GM12872 (cell line): ENCODE data around the gene PTK7.

ENCODE experiments used
- TF ChIP-seq, protein P1 (sequence below): IDR thresholded peaks from 3 replicates; pipeline ENCODE4 v1.5.1; 2011; ENCODE audit warnings: low read depth, mild to moderate bottlenecking, low read length, moderate library complexity; ENCODE audit not compliant: insufficient read depth

The PTK7 gene

DNA sequence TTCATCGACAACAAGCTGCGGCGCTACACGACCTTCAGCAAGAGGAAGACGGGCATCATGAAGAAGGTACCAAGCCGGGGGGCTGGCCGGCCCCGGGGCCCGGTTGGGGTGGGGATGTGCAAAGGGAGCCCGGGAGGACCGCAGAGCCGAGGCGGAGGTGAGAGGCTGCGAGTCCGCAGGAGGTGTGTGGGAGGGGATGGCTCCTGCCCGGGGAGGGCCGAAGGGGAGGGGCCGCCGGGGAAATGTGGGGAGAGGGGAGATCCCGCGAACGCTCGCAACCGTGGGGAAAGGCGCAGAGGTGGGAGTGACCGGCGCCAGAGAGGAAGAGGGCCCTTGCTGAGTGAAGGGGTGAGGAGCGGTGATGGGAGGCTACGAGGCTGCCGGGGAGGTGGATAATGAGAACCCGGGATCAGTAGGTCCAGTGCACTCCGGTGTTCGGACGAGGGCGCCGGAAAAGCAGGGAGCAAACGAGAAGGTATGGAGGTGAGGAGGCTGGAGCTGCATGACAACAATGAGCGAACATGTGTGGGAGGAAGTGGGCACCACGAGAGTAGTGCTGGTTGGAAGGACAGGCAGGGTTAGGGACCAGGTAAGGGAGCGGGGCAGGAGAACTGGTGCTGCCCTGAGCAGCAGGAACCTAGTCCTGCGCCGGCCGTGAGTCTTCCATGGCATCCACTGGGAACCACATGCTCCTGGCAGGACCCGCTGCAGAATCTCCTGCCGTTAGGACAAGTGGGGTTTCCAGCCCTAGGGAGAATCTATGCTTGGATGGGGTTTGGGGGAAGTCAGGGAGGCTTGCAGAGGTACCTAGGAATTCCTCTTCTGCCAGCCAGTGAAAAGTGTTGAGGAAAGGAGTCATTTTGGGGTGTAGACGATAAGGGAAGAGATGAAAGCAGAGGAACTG lies 96.2 kb downstream of the PTK7 start:
- TF ChIP-seq, protein P1, sequence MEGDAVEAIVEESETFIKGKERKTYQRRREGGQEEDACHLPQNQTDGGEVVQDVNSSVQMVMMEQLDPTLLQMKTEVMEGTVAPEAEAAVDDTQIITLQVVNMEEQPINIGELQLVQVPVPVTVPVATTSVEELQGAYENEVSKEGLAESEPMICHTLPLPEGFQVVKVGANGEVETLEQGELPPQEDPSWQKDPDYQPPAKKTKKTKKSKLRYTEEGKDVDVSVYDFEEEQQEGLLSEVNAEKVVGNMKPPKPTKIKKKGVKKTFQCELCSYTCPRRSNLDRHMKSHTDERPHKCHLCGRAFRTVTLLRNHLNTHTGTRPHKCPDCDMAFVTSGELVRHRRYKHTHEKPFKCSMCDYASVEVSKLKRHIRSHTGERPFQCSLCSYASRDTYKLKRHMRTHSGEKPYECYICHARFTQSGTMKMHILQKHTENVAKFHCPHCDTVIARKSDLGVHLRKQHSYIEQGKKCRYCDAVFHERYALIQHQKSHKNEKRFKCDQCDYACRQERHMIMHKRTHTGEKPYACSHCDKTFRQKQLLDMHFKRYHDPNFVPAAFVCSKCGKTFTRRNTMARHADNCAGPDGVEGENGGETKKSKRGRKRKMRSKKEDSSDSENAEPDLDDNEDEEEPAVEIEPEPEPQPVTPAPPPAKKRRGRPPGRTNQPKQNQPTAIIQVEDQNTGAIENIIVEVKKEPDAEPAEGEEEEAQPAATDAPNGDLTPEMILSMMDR: no peak

DNA sequence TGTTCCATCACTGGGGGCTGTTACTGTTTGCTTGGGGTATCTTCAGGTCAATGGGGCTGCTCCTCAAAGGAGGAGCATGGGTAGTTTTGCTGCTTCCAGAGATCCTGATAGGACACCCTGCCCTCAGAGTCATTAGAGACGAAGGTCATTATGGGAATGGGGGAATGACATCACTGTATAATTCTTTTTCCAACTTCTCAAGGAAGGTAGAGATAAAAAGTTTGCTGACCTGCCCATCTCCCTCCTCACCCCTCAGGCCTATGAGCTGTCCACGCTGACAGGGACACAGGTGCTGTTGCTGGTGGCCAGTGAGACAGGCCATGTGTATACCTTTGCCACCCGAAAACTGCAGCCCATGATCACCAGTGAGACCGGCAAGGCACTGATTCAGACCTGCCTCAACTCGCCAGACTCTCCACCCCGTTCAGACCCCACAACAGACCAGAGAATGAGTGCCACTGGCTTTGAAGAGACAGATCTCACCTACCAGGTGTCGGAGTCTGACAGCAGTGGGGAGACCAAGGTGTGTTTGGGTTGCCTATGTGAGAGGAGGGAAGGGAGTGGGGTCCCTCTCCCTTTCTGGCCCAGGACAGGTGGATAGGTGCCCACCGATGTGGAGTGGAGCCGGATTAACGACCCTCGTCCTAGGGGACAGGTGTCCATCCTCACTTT lies 97.6 kb downstream of the PTK7 start:
- TF ChIP-seq, protein P1: no peak

DNA sequence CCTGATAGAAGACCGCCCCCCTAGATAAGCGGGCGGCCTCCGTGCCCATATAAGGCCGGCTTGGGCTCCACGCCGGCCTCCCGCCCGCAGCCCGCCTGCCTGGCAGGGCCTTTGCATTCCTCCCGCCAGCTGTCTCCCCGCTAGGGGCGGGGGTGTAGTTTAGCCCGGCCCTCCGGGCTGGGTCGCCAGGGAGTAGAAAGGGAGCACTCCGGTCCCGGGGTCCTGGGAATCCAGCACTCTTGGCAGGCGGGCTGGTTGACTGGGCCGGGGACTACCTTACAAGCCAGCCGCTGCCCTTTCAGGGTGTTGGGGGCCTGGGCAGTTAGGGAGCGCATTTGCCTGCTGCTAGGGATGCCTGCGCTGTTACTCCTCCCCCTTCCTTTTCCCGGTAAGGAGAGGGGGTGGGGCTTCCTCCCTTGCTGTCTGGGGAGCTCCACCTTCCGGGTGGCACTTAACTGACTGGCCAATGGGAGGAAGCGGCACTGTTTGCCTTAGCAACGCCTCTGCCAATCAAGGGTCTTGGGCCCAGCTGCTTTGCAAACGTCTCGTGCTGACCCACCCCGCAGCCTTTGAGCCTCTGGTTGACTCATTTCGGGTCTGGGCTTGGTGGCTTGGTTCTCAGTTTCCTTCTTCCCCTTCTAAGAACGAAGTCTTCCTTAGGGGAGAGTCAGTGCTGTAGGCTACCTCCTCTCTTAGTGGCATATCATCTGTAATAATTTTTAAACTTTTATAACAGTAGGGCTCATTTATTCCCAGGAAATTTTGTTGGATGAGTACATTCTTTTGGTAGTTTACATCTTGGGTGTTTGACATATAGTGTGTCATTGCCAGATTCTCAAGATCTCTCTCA lies 98.4 kb downstream of the PTK7 start:
- TF ChIP-seq, protein P1: no peak

DNA sequence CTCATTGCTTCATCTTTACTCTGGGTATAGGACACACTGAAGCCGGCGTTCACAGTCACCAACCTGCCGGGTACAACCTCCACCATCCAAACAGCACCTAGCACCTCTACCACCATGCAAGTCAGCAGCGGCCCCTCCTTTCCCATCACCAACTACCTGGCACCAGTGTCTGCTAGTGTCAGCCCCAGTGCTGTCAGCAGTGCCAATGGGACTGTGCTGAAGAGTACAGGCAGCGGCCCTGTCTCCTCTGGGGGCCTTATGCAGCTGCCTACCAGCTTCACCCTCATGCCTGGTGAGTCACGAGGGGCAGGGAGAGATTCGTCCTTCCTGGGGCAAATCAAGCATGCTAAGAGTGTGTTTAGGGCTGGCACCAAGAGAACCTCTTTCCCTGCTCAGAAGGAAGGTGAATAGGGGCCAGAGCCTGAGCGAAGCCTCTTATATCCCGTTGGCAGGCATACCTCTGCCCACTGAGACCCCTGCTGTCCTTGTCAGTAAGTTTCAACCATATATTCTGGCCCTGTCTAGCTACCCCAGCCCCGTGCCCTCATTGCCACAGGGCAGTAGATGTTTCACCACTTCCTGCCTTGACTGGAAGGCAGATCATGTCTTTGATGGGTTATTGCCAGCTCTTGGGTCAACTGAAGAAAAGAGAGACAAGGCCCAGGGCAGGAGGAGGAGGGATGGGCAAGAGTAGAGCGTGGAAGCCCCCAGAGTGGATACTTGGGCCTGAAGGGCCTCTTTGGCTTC lies 99.7 kb downstream of the PTK7 start:
- TF ChIP-seq, protein P1: no peak

DNA sequence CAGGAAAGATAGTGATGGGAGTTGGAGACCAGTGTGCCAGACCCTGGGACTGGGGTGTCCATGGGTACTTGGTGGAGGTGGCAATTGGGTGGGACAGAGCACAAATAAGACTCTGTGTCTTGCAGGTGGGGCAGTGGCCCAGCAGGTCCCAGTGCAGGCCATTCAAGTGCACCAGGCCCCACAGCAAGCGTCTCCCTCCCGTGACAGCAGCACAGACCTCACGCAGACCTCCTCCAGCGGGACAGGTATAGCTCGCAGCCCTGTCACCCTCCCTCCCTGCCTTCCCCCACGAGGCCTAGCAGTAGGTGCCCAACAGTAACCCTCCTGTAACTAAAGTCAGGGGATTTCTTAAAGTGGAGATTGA lies 100.3 kb downstream of the PTK7 start:
- TF ChIP-seq, protein P1: no peak

DNA sequence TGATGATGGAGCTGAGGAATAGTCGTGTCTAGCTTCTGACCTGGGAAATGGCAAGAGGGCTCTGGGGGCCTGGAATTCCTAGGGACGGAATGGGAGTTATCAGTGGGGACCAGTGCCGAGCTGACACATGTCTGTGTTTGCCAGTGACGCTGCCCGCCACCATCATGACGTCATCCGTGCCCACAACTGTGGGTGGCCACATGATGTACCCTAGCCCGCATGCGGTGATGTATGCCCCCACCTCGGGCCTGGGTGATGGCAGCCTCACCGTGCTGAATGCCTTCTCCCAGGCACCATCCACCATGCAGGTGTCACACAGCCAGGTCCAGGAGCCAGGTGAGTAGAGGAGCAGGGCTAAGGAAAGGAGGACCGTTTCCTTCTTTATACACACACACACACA lies 102.0 kb downstream of the PTK7 start:
- TF ChIP-seq, protein P1: no peak
